B cell (primary cell): ENCODE data around the gene PTGR1. TPM values are rescaled to one million over a fixed set of nuclear protein-coding genes. Genes with fewer than 3 reads are reported as not detected.

Experiments
- ATAC-seq: fragments of 200-7000 bp; cut with Tn5 transposase; one replicate; pipeline ENCODE4 v1.10.0; 2021; ENCODE audit warnings: low read depth, mild to moderate bottlenecking, moderate number of reproducible peaks, moderate library complexity
- CTCF ChIA-PET: fragments of 350-600 bp; sonication (Branson Sonifier 250); formaldehyde crosslinking; loops from one replicate; lab custom pipeline; 2021; ENCODE audit warnings: antibody characterized with exemption, inconsistent platforms; lab: Charles Lee
- POLR2A ChIA-PET: fragments of 350-600 bp; sonication (Branson Sonifier 250); formaldehyde crosslinking; loops from one replicate; lab custom pipeline; 2021; ENCODE audit warnings: antibody characterized with exemption; lab: Charles Lee
- DNase-seq: peaks from one replicate; pipeline ENCODE4 v3.0.0; 2013
- H2AFZ ChIP-seq: 2 replicates; pipeline ENCODE4 v1.6.1; 2012; ENCODE audit warnings: mild to moderate bottlenecking, low read depth, low read length; ENCODE audit not compliant: insufficient read depth, poor library complexity, severe bottlenecking
- H3K27ac ChIP-seq, 2 donors: 1 replicate in 1 of 2; 2 replicates in 1 of 2; pipeline ENCODE4 v1.5.1; 2012 to 2013; ENCODE audit warnings: low read length in 2 of 2, mild to moderate bottlenecking in 2 of 2, moderate library complexity in 1 of 2
- H3K27me3 ChIP-seq, 4 experiments: fragments of 200-600 bp in 1 of 4; sonication (generic) in 1 of 4; replicated peaks in 1 of 4; 1 replicate in 2 of 4; 2 replicates in 2 of 4; pipeline versions ENCODE4 v1.6.1 to v1.7.0; 2013 to 2016; ENCODE audit warnings: low read length in 3 of 4, mild to moderate bottlenecking in 2 of 4, mixed read lengths in 1 of 4, moderate library complexity in 1 of 4; ENCODE audit not compliant: insufficient read depth in 4 of 4, control insufficient read depth in 3 of 4; ENCODE audit errors: control extremely low read depth in 1 of 4
- H3K36me3 ChIP-seq, 2 experiments: replicated peaks in 1 of 2; 1 replicate in 1 of 2; 2 replicates in 1 of 2; pipeline versions ENCODE4 v1.6.1 to v1.7.1; 2013; ENCODE audit warnings: low read length in 1 of 2; ENCODE audit not compliant: insufficient read depth in 2 of 2, control insufficient read depth in 1 of 2; ENCODE audit errors: control extremely low read depth in 1 of 2, extremely low read depth in 1 of 2
- H3K4me1 ChIP-seq, 2 donors: fragments of 200-600 bp in 1 of 2; sonication (generic) in 1 of 2; 1 replicate in 1 of 2; 2 replicates in 1 of 2; pipeline versions ENCODE4 v1.5.1 to v1.6.1; 2013 to 2017; ENCODE audit warnings: low read length in 2 of 2; ENCODE audit not compliant: control insufficient read depth in 2 of 2, insufficient read depth in 2 of 2
- H3K4me2 ChIP-seq: replicated peaks from 2 replicates; pipeline ENCODE3; 2012; ENCODE audit warnings: mild to moderate bottlenecking, low read depth, low read length; ENCODE audit not compliant: poor library complexity, severe bottlenecking
- H3K4me3 ChIP-seq, 5 experiments: fragments of 200-600 bp in 1 of 5; sonication (generic) in 1 of 5; 1 replicate in 3 of 5; 2 replicates in 2 of 5; pipeline versions ENCODE4 v1.5.1 to v1.7.0; 2011 to 2016; ENCODE audit warnings: low read length in 4 of 5, mild to moderate bottlenecking in 4 of 5, low read depth in 2 of 5, control low read depth in 1 of 5, moderate library complexity in 1 of 5; ENCODE audit not compliant: insufficient read depth in 1 of 5; ENCODE audit errors: control extremely low read depth in 1 of 5, extremely low read depth in 1 of 5
- H3K79me2 ChIP-seq: fragments of 200-600 bp; sonication (generic); one replicate; pipeline ENCODE4 v1.6.0; 2016; ENCODE audit warnings: low read length; ENCODE audit not compliant: control insufficient read depth, insufficient read depth
- H3K9ac ChIP-seq: fragments of 200-600 bp; sonication (generic); 2 replicates; pipeline ENCODE4 v1.6.1; 2017; ENCODE audit warnings: mild to moderate bottlenecking, low read length, moderate library complexity
- H3K9me3 ChIP-seq, 3 donors: one replicate each; pipeline versions ENCODE4 v1.6.1 to v1.7.1; 2013; ENCODE audit warnings: low read length in 2 of 3; ENCODE audit not compliant: control insufficient read depth in 2 of 3, insufficient read depth in 1 of 3; ENCODE audit errors: control extremely low read depth in 1 of 3
- H4K20me1 ChIP-seq: 2 replicates; pipeline ENCODE4 v1.6.0; 2012; ENCODE audit warnings: mild to moderate bottlenecking, low read length; ENCODE audit not compliant: insufficient read depth, control insufficient read depth, poor library complexity, severe bottlenecking
- H3K27ac Mint-ChIP-seq: one replicate; pipeline ENCODE4 v1.8.0; 2021; ENCODE audit warnings: mixed read lengths
- H3K27me3 Mint-ChIP-seq: one replicate; pipeline ENCODE4 v1.8.0; 2021; ENCODE audit warnings: mixed read lengths
- H3K4me1 Mint-ChIP-seq: one replicate; pipeline ENCODE4 v1.8.0; 2021; ENCODE audit warnings: mixed read lengths
- H3K4me3 Mint-ChIP-seq: one replicate; pipeline ENCODE4 v1.8.0; 2021; ENCODE audit warnings: mixed read lengths
- H3K9me3 Mint-ChIP-seq: one replicate; pipeline ENCODE4 v1.8.0; 2022; ENCODE audit warnings: mixed read lengths; ENCODE audit not compliant: insufficient read depth
- CTCF ChIP-seq: fragments of 200-600 bp; IDR thresholded peaks from one replicate; pipeline ENCODE4 v1.8.0; 2022; ENCODE audit warnings: antibody characterized with exemption, mild to moderate bottlenecking
- EZH2 ChIP-seq: IDR thresholded peaks from 2 replicates; pipeline ENCODE4 v1.6.1; 2012; ENCODE audit warnings: borderline replicate concordance, low read depth, mild to moderate bottlenecking, moderate library complexity, low read length; ENCODE audit not compliant: insufficient read depth, poor library complexity, severe bottlenecking
- WGBS: methylation state at CpG from one replicate; pipeline ENCODE4 v1.1.5; 2013; ENCODE audit warnings: missing lambda C conversion rate; ENCODE audit not compliant: insufficient coverage; 5-methylcytosine and 5-hydroxymethylcytosine counted together
- intact Hi-C: fragments of 100-400 bp; cut with micrococcal nuclease; formaldehyde crosslinking; loops from one replicate; pipeline ENCODE4 v1.10.0; 2022
- polyA plus RNA-seq: library from polyadenylated mRNA; depleted of rRNA; stranded (reverse); fragments of >200 nt; gene quantifications from 2 replicates; pipeline ENCODE4 v1.2.3, GENCODE V29; 2012
- total RNA-seq, 2 donors: library from RNA; stranded (reverse); fragments of 120-200 nt in 1 of 2; gene quantifications; 1 replicate in 1 of 2; 2 replicates in 1 of 2; pipeline versions ENCODE4 v1.2.3 to v1.2.4, GENCODE V29; 2013 to 2022

PTGR1 gene
- total and polyA plus RNA-seq, 2 donors (not counting 1 experiment from before 2014, with no cell fraction given) = not detected

GRCh38 chr9:111548623-111549022 is 50.8 kb downstream of the PTGR1 start:
- no peak overlapping the region for H3K27ac Mint-ChIP-seq
- H2AFZ ChIP-seq = no peak overlapping the region
- 100% methylated on average over 1 of the region's 2 CpGs for WGBS

More at GRCh38 chr9:111548623-111549022, 50.8 kb downstream of the PTGR1 start:
- Mint-ChIP-seq H3K4me1 (no peaks in the 10 kb centered on the region), H3K4me3 (no peak overlapping the region), H3K27me3 (no peaks in the 10 kb centered on the region), H3K9me3 (peaks cover 19% of the 10 kb centered on the region)
- Histone ChIP-seq H3K9me3 (peaks cover 3 to 57% (median 15%) of the 10 kb centered on the region in 3 donors), H3K4me2 (no peak overlapping the region), H3K9ac (no peak overlapping the region), H3K36me3 (no peaks in the 10 kb centered on the region), H3K27ac (no peak overlapping the region), H3K79me2 (no peaks in the 10 kb centered on the region), H3K4me3 (no peak overlapping the region), H3K27me3 (no peaks in the 10 kb centered on the region), H4K20me1 (no peaks in the 10 kb centered on the region), H3K4me1 (no peaks in the 10 kb centered on the region)
- ChIA-PET POLR2A (no interaction called here), CTCF (no interaction called here)
- ATAC-seq = no peak
- DNase-seq = no peak
- TF ChIP-seq CTCF (no peak), EZH2 (no peak)
- intact Hi-C loops = no loop called here
